ENCODE measurements around the gene PNPLA2.

PNPLA2 gene

DNA sequence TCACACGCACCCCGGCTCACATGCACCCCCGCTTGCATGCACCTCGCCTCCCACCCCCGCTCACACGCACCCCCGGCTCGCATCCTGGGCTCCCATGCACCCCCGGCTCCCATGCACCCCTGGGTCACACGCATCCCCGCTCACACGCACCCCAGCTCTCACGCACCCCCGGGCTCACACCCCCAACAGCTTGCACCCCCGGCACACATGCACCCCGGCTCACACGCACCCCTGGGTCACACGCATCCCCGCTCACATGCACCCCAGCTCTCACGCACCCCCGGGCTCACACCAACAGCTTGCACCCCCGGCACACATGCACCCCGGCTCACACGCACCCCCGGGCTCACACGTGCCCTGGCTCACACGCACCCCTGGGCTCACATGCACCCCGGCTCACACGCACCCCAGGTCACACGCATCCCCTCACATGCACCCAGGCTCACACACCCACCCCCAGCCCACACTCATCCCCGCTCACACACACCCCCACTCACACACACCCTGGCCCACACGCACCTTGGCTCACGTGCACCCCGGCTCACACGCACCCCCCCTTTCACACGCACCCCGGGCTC lies 40.1 kb downstream of the PNPLA2 start:
- no peak for FAIRE-seq
- no peak for DNase-seq (ENCODE audit: low spot score)

DNA sequence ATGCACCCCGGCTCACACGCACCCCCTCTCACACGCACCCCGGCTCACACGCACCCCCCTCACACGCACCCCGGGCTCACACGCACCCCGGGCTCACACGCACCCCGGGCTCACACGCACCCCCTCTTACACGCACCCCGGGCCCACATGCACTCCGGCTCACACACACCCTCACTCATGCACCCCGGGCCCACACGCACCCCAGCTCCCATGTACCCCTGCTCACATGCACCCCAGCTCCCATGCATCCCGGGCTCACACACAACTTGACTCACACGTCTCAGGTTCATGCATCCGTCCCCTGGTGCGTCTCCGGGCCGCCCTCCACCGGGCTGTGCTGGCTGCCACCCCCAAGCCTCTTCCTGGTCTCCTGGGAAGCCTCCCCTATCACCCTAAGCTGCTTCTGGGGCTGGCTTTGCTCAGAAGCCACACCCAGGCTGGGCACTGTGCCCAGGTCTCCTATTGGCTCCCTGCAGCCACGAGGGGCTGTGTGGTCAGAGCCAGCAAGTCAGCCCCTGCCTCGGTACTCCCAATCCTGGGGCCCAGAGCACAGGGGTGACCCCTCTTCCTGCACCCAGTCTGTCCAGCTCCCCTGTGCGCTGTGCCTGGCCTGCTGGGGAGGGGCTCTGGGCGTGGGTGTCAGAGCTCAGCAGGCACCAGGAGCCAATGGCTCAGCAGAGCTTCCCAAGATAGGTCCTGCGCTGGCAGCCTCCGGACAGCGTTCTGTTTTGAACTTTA lies 40.8 kb downstream of the PNPLA2 start:
- DNase-seq (ENCODE audit: low spot score) (no peak), FAIRE-seq (no peak)

DNA sequence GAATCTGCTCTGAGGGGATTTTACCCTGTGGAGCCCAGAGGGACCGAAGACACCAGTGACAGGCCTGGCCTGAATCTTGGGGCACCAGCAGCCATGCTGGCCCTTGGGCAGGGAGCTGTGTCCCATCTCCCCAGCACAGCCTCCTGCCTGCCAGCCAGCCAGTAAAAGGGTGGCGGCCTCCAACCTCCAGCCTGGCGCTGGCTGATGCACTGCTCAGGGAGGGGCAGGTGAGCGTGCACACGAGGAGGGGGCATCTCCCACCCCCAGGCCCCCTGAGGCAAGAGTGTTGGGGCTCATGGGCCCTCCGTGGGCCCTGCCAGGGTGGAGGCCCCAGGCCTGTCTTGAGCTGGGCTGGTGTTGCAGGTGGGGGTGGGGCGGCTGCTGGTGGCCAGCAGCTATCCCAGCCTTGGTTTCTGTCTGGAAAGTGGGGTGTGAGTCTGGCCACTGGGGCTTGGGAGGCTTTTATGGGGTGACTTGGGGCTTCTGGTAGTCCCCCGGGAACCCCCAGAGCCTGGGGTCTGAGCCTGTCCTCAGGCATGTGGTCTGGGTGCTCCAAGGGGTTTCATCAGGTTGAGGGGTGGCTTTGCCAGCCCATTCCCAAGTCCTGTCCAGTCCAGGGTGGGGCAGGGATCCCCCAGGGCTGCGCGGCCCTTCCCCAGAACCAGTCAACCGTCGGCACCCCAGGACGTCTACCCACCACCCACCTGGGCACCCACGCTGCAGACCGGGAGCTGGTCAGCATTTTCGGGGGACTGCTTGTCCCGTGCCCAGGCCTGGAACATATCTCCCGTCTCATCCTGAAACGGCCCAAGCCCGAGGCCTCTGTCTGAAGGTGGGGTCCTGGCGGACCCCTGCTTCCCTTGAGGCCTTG lies 41.8 kb downstream of the PNPLA2 start:
- DNase-seq (ENCODE audit: low spot score), result no peak
- FAIRE-seq, result no peak

DNA sequence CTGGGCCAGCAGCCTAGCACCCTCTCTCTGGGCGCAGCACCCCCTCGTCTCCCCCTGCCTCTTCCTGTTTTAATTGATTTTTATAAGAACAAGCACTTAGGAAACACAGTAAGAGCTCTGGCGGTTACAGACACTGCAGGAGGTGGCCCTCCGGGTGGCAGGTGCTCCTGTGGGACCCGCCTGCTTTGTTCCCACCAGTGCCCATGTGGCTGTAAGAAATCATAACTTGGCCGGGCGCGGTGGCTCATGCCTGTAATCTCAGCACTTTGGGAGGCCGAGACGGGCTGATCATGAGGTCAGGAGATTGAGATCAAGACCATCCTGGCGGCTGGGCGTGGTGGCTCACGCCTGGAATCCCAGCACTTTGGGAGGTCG lies 42.4 kb downstream of the PNPLA2 start:
- FAIRE-seq (no peak), DNase-seq (ENCODE audit: low spot score) (no peak)

DNA sequence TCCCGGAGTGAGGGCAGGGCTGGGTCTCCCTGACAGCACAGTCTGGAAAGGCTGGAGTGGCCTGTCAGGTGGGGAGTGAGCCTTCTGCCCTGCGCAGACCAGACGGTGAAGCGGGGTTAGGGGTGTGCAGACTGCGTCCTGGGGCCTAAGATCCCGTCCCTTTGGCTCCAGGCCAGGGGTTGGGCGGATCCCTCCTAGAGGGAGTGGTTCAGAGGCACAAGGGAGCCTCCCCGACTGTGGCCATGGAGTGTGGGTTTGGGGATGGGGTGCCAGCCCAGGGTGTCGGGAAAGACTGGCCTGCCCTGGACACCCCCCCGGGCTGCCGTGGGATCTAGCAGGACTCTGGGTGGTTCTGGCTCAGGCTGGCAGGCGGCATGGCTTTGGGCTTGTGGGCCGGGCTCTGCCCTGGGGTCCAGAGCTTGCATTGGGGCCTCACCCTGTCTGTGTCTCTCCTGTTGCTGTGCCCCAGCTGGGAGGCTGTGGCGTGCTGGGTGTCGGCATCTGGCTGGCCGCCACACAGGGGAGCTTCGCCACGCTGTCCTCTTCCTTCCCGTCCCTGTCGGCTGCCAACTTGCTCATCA lies 43.5 kb downstream of the PNPLA2 start:
- DNase-seq (ENCODE audit: low spot score) (no peak), FAIRE-seq (no peak)

DNA sequence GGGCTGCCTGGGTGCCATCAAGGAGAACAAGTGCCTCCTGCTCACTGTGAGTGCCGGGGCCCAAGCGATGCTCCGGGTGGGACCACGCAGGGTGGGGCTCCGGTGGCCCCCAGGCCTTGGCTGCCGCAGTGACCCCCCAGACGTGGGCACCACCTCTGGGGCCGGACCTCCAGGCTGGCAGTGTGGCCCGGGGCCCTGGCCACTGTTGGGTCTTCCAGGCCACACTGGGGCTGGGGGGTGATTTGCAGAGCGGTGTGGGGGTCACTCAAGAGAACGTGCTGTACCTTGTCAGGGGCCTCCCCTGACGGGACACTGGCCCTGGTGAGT lies 43.9 kb downstream of the PNPLA2 start:
- DNase-seq (ENCODE audit: low spot score) (no peak), FAIRE-seq (no peak)

DNA sequence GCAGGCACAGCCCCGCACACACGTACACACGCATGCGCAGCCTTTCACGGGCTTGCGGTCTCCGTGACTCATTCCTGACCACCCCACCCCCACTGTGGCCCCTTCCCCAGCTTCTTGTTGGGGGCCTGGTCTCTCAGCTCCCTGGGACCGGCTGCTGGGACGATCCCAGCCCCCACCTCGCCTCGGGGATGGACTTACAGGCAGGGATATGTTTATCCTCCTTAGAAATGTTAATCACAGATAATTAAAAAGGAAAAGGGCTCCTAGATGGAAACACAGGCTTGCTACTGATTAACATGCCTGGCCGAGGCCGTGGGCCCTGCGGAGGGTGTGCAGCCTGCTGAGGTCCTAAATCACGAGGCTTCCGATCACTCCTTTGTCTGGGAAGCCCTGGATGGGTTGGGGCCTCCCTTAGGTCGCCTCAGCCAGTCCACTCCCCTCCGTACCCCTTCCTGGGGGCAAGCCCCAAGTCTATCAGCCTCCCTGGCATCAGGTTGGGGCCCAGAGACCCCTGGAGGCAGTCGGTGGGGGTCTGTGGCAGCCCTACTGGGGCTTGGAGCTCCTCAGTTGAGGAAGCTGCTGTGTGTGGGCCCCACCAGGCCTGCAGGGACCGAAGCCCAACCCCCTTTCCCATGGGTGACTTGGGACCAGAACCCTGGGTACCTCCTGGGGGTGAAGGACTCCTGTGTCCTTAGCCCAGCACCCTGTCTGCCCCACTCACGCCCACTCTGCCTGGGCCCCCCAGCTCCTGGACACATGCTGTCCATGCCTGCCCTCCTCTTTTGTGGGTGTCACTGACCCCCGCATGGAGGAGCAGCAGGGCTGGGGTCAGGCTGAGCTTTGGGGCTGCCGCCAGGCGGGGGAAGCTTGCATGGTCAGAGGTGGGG lies 44.6 kb downstream of the PNPLA2 start:
- DNase-seq (ENCODE audit: low spot score), result no peak
- FAIRE-seq, result no peak

DNA sequence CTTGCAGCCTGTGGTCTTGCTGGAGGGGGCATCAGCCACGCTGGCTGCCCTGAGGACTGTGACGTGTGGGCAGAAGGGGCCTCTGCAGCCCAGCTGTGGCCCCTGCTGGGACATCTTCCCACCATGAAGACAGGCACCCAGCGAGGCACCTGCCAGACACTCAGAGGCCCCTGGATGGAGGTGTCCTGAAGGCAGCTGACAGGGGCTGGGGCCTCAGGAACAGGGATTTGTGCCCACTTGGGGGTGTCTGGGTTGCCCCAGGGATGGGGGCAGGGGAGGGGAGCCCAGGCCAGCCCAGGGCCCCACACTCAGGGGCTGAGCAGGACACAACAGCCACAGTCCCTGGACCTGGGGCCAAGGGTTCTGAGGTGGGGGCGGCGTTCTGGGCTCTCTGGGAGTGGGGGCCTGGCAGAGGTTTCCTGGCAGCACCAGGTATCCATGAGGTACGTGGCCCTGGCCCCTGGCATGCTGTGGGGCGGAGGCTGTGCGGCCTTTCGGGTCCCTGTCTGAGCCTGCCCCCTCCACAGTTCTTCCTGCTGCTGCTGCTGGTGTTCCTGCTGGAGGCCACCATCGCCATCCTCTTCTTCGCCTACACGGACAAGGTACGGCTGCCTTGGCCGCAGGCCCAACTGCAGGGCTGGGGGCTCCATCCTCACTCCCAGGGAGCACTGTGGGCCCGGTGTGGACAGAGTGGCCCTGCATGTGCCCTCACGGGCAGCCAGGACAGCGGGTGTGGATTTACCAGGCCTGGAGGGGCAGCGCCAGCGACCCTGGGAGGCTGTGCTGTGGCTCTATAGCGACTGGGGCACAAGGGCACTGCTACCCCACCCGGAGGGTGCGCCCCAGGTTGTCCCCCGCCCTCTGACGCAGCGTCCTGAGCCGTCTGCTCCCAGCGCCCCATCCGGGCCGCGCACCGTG lies 45.5 kb downstream of the PNPLA2 start:
- FAIRE-seq (no peak), DNase-seq (ENCODE audit: low spot score) (no peak)

DNA sequence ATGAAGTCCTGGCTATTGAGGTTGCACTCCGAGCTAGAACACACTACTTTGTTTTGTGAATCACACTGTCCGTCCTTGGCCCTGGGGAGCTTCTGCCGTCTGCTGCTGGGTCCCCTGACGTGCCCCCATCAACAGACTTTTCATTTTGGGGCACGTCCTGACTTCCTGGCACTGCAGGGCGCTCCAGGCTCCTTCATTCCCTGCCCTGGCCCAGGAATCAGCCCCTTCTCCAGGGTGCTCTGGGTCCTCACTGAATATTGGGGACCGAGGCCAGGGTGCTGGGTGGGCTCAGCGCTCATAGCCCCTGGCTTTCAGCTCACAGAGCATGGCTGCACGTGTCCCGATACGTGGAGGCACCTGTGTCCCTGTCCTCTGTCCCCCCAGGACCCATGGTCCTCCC lies 46.2 kb downstream of the PNPLA2 start:
- DNase-seq (ENCODE audit: low spot score) (no peak), FAIRE-seq (no peak)

DNA sequence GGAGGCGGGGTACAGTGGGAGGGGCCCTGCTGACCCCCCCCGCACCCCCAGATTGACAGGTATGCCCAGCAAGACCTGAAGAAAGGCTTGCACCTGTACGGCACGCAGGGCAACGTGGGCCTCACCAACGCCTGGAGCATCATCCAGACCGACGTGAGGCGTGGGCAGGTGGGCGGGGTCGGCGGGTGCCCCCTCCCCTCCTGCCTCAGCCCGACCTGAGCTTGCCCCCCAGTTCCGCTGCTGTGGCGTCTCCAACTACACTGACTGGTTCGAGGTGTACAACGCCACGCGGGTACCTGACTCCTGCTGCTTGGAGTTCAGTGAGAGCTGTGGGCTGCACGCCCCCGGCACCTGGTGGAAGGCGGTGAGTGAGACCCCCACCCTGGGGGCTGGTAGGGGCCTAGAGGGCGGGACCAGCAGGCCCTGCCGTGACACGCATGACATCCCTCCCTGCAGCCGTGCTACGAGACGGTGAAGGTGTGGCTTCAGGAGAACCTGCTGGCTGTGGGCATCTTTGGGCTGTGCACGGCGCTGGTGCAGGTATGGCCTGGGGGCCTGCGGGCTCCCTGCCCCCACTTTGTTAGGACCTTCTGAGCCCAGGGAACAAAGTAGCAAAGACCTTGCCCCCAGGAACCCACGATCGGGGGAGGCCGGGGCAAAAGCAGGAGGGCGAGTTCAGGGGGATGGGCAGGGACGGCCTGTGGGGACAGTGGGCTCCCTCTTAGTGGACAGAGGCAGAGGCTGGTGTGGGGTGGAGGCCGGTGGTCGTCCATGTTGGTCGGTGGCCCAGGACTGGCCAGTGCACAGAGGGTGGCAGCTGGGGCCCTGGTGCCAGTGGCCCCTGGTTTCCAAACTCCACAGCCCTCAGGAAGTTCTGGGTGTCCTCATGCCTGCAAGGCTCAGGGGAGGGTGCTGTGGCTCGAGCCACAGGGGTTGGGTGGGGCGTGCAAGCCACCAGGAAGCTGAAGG lies 47.0 kb downstream of the PNPLA2 start:
- FAIRE-seq, result no peak
- no peak for DNase-seq (ENCODE audit: low spot score)

DNA sequence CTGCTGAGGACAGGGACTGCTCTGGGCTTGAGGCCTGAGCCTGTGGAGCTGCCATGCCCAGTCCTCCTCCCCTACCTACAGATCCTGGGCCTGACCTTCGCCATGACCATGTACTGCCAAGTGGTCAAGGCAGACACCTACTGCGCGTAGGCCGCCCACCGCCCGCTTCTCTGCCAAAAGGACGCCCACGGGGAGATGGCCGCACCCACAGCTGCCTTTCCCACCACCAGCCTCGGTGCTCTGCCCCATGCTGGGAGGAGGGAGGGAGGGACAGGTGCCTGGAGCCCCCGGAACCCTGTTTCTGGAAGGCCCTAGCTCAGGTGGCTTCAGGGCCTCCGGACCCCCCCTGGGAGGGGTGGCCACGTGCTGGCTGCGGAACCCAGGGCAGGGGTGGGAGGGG lies 47.8 kb downstream of the PNPLA2 start:
- FAIRE-seq (no peak), DNase-seq (ENCODE audit: low spot score) (no peak)

DNA sequence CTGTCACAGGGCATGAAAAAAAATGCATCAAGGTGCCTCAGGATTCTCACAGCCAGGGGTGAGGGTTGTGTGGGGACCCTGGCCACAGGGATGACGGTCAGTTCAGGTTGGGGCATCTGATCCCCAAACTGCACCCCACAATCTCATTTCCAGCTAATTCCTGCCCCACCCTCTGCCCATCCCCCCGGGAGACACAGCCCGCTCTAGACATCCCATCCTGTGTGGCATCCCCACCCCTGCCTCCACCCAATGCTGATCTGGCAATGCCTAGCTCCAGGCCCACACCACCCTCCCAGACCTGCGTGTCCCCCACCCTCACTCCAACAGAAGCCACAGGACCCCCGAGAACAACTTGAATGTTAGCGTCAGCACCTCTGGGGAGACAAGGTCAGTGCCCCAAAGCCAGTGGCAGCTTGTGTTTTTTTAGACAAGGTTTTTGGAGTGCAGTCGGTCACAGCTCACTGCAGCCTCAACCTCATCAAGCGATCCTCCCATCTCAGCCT lies 49.2 kb downstream of the PNPLA2 start:
- FAIRE-seq (no peak), DNase-seq (ENCODE audit: low spot score) (no peak)

DNA sequence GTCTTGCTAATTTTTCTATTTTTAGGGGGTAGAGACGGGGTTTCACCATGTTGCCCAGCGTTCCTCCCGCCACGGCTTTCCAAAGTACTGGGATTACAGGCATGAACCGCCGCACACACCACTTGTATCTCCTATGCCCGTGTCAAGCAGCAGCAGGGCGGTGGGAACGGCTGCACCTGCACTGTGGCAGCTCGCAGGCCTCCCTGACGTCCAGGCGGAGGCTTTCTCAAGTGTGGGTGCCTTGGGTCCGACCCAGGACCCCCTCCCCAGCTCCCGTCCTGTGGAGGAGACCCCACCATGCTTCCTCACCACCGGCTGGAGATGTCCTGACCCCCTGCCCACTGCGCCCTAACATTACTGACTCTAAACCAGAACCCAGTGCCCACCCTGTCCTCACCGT lies 49.7 kb downstream of the PNPLA2 start:
- DNase-seq (ENCODE audit: low spot score), result no peak
- no peak for FAIRE-seq

DNA sequence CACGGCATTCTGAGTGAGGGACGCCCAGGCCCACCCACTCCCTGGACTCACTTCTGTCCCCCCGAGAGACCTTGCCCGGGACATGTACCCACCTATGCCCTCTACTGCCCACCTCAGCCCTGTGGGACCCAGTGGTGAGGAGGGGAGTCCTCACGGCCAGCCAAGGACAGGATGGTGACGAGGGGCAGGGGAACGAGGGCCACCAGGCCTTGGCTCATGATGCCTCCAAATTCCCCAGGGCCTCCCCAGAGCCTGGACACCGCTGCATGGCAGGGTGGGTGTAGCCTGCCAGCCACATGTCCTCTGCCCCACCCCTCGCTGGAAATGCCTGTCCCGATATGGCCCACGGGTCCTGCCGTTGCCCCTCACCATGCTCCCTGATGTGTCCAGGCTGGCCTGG lies 50.1 kb downstream of the PNPLA2 start:
- no peak for FAIRE-seq

DNA sequence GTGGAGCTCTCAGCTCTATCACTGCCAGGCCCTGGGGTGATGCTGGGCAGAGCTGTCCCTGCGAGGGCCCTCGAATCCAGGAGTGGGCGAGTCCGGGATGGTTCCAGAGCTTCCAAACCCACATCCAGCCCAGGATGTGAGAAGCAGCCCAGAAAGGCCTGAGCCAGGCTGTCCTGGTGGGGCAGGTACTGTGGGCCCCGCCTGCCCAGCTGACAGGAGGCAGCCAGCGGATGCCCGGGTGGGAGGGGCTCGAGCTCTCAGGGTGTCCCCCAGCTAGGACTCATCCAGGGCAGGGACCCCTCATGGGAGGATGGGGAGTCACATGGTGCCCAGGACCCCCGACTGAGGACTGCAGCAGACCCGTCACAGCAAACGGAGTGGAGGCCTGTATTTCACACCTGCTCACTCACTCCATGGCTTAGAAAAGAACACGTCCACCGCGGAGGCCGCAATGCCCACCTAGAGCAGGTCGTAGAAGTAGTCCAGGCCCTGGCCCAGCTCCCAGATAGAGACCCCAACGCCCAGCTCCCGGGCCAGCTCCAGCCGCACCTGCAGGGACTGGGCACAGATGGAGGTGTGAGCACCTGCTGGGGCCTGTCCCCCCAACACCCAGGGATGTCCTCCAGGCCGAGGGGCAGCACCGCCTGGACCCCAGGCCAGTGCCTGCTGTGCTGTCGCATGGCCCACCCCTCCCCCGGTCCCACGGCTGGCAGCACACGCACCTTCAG lies 50.8 kb downstream of the PNPLA2 start:
- FAIRE-seq (no peak), DNase-seq (ENCODE audit: low spot score) (no peak)

More for the DNA sequence above, 50.1 kb downstream of the PNPLA2 start:
- no peak for DNase-seq (ENCODE audit: low spot score)

DNA sequence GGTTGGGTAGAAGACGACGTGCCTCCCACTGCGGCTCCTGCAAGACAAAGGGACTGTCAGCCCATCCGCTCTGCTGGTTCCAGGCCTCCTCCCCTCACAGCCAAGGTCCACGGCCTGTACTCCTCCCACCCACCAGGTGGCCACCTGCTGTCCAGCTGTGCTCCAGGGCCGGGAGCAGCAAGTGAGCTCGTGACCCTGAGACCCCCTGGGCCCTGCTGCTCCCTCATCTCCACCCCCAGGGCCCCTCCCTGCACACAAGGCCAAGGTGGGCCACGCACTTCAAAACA lies 51.4 kb downstream of the PNPLA2 start:
- no peak for FAIRE-seq
- DNase-seq (ENCODE audit: low spot score), result no peak

DNA sequence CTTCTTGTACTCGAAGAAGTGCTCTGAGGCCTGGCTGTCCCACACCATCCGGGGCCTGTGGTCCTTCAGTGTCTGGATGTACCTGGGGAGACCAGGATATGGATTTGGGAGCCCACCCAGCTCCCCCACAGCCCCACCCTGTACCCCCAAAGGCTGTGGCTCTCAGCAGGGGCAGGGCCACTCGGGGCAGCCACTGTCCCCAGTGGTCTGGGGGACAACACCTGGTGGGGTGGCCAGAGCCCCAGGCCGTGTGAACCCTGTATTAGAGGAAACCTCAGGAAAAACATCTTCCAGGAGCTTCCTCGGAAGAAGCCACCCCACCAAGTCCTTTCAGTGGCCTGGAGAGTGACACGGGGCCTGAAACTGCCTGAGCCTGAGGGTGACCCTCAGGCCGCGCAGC lies 51.7 kb downstream of the PNPLA2 start:
- FAIRE-seq (no peak), DNase-seq (ENCODE audit: low spot score) (no peak)

DNA sequence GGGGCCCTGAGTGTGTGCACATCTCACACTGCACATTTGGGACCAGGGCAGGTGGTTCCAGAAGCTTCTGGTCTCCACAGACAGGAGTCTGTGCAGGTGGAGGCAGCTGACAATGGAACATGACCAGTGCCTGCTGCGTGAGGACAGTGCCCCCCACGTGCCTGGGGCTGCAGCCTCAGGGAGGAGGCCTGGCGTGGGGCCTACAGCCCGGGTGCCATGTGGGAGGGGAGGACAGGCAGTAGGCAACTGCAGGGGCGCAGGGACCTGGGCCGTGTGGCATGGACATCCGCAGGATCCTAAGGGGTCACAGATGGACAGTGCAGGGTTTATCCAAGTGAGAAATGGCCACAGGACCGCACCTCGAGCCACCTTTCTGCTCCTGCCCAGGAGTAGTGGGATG lies 52.8 kb downstream of the PNPLA2 start:
- DNase-seq (ENCODE audit: low spot score), result no peak
- FAIRE-seq, result no peak

All from urothelium cell line (cell line).